Measurements from ENCODE around the gene MTHFD2L. TPM values are rescaled to one million over a fixed set of nuclear protein-coding genes. Genes with fewer than 3 reads are reported as not detected.
"Not testable (repeated sequence)": the region's sequence is repeated elsewhere in the genome, so short reads cannot be mapped to it uniquely, and the experiment has no call there.

MTHFD2L gene
- total RNA-seq, 1 donor from 2014 or later = 9.5 TPM

- DNase-seq (ENCODE audit: low read depth) = no peak
- H3K36me3 ChIP-seq (ENCODE audit: control insufficient read depth, insufficient read depth, low read length) = no peaks in the 10 kb centered on the region
- H3K4me3 ChIP-seq (ENCODE audit: low read depth, low read length) = no peak overlapping the region
- no peaks in the 10 kb centered on the region for H3K27me3 ChIP-seq (ENCODE audit: control insufficient read depth, insufficient read depth, low read length)
- no peak for TF ChIP-seq CTCF (IDR thresholded peaks at IDR 0.05; ENCODE audit: insufficient read depth, low read length, poor library complexity, severe bottlenecking)
These were observed 45.5 kb downstream of the MTHFD2L start for GRCh38 chr4:74203467-74203866.

GRCh38 chr4:74205046-74205445 is 47.1 kb downstream of the MTHFD2L start:
- Histone ChIP-seq H3K27me3 (ENCODE audit: control insufficient read depth, insufficient read depth, low read length) (no peaks in the 10 kb centered on the region), H3K36me3 (ENCODE audit: control insufficient read depth, insufficient read depth, low read length) (no peaks in the 10 kb centered on the region), H3K4me3 (ENCODE audit: low read depth, low read length) (no peak overlapping the region)
- no peak for DNase-seq (ENCODE audit: low read depth)
- TF ChIP-seq CTCF (IDR thresholded peaks at IDR 0.05; ENCODE audit: insufficient read depth, low read length, poor library complexity, severe bottlenecking) = no peak

GRCh38 chr4:74205559-74205958 is 47.6 kb downstream of the MTHFD2L start:
- no peak for DNase-seq (ENCODE audit: low read depth)
- no peaks in the 10 kb centered on the region for H3K36me3 ChIP-seq (ENCODE audit: control insufficient read depth, insufficient read depth, low read length)
- TF ChIP-seq CTCF (IDR thresholded peaks at IDR 0.05; ENCODE audit: insufficient read depth, low read length, poor library complexity, severe bottlenecking) = no peak
- no peaks in the 10 kb centered on the region for H3K27me3 ChIP-seq (ENCODE audit: control insufficient read depth, insufficient read depth, low read length)
- H3K4me3 ChIP-seq (ENCODE audit: low read depth, low read length) = no peak overlapping the region

- peak; percentile 56 for DNase-seq (ENCODE audit: low read depth)
These were observed 48.3 kb downstream of the MTHFD2L start for GRCh38 chr4:74206088-74206825.

GRCh38 chr4:74214457-74215159 is 56.7 kb downstream of the MTHFD2L start:
- not testable (repeated sequence) for H3K36me3 ChIP-seq (ENCODE audit: control insufficient read depth, insufficient read depth, low read length); DNase-seq (ENCODE audit: low read depth); H3K4me3 ChIP-seq (ENCODE audit: low read depth, low read length); H3K27me3 ChIP-seq (ENCODE audit: control insufficient read depth, insufficient read depth, low read length)

More at GRCh38 chr4:74206088-74206825, 48.3 kb downstream of the MTHFD2L start:
- no peak for TF ChIP-seq CTCF (IDR thresholded peaks at IDR 0.05; ENCODE audit: insufficient read depth, low read length, poor library complexity, severe bottlenecking)
- Histone ChIP-seq H3K36me3 (ENCODE audit: control insufficient read depth, insufficient read depth, low read length) (no peaks in the 10 kb centered on the region), H3K27me3 (ENCODE audit: control insufficient read depth, insufficient read depth, low read length) (no peaks in the 10 kb centered on the region), H3K4me3 (ENCODE audit: low read depth, low read length) (no peak overlapping the region)

GRCh38 chr4:74215236-74215635 is 57.3 kb downstream of the MTHFD2L start:
- not testable (repeated sequence) for H3K27me3 ChIP-seq (ENCODE audit: control insufficient read depth, insufficient read depth, low read length); H3K36me3 ChIP-seq (ENCODE audit: control insufficient read depth, insufficient read depth, low read length); DNase-seq (ENCODE audit: low read depth); H3K4me3 ChIP-seq (ENCODE audit: low read depth, low read length)

All from kidney epithelial cell (primary cell).